MM.1S (cell line): ENCODE data around the gene NOD2.

Experiments used
- DNase-seq: peaks from one replicate; pipeline ENCODE4 v3.0.0-alpha.2; 2015
- H2AFZ ChIP-seq: fragments of 300-600 bp; sonication (generic); 2 replicates; pipeline ENCODE4 v1.6.0; 2016; ENCODE audit warnings: antibody characterized with exemption, low read length
- H3F3A ChIP-seq: fragments of 300-600 bp; sonication (generic); 2 replicates; pipeline ENCODE4 v1.6.1; 2016; ENCODE audit warnings: mild to moderate bottlenecking, antibody characterized with exemption, low read length, moderate library complexity, mixed read lengths; ENCODE audit not compliant: insufficient read depth
- H3K27ac ChIP-seq: fragments of 300-600 bp; sonication (generic); 2 replicates; pipeline ENCODE4 v1.5.1; 2016; ENCODE audit warnings: mild to moderate bottlenecking, low read length
- H3K27me3 ChIP-seq: fragments of 300-600 bp; sonication (generic); replicated peaks from 2 replicates; pipeline ENCODE4 v1.6.0; 2016; ENCODE audit warnings: low read length; ENCODE audit not compliant: insufficient read depth
- H3K36me3 ChIP-seq: fragments of 300-600 bp; sonication (generic); replicated peaks from 2 replicates; pipeline ENCODE4 v1.6.1; 2016; ENCODE audit warnings: mild to moderate bottlenecking, low read length, mixed read lengths; ENCODE audit not compliant: insufficient read depth
- H3K4me1 ChIP-seq: fragments of 300-600 bp; sonication (generic); 2 replicates; pipeline ENCODE4 v1.6.1; 2016; ENCODE audit warnings: low read length, mixed read lengths
- H3K4me2 ChIP-seq: fragments of 300-600 bp; sonication (generic); 2 replicates; pipeline ENCODE4 v1.6.0; 2016; ENCODE audit warnings: low read depth, low read length
- H3K4me3 ChIP-seq: fragments of 300-600 bp; sonication (generic); 2 replicates; pipeline ENCODE4 v1.5.1; 2016; ENCODE audit warnings: low read length, mixed read lengths
- H3K79me2 ChIP-seq: fragments of 300-600 bp; sonication (generic); 2 replicates; pipeline ENCODE4 v1.6.1; 2016; ENCODE audit warnings: mixed run types, low read length, mixed read lengths
- H3K9ac ChIP-seq: fragments of 300-600 bp; sonication (generic); 2 replicates; pipeline ENCODE4 v1.6.1; 2016; ENCODE audit warnings: low read length, mixed read lengths
- H3K9me2 ChIP-seq: fragments of 300-600 bp; sonication (generic); replicated peaks from 2 replicates; pipeline ENCODE4 v1.6.1; 2016; ENCODE audit warnings: mild to moderate bottlenecking, low read length, mixed read lengths; ENCODE audit not compliant: insufficient read depth
- H3K9me3 ChIP-seq: fragments of 300-600 bp; sonication (generic); replicated peaks from 2 replicates; pipeline ENCODE4 v1.6.1; 2016; ENCODE audit warnings: mild to moderate bottlenecking, low read length, mixed read lengths; ENCODE audit not compliant: insufficient read depth
- H4K20me1 ChIP-seq: fragments of 300-600 bp; sonication (generic); 2 replicates; pipeline ENCODE4 v1.6.1; 2016; ENCODE audit warnings: mild to moderate bottlenecking, low read length, moderate library complexity, mixed read lengths; ENCODE audit not compliant: insufficient read depth
- EZH2 ChIP-seq: fragments of 300-600 bp; sonication (generic); optimal IDR thresholded peaks from 2 replicates; pipeline ENCODE3; 2017; ENCODE audit warnings: low read depth, mild to moderate bottlenecking, antibody characterized with exemption, low read length, mixed read lengths
- EZH2phosphoT487 ChIP-seq: fragments of 300-600 bp; sonication (generic); IDR thresholded peaks from 2 replicates; pipeline ENCODE4 v1.6.1; 2018; ENCODE audit warnings: antibody characterized with exemption, low read length
- TF ChIP-seq, protein P1 (sequence below): fragments of 300-600 bp; sonication (generic); IDR thresholded peaks from 2 replicates; pipeline ENCODE4 v1.5.1; 2016; ENCODE audit warnings: antibody characterized with exemption, low read length, mixed read lengths

The NOD2 gene

DNA sequence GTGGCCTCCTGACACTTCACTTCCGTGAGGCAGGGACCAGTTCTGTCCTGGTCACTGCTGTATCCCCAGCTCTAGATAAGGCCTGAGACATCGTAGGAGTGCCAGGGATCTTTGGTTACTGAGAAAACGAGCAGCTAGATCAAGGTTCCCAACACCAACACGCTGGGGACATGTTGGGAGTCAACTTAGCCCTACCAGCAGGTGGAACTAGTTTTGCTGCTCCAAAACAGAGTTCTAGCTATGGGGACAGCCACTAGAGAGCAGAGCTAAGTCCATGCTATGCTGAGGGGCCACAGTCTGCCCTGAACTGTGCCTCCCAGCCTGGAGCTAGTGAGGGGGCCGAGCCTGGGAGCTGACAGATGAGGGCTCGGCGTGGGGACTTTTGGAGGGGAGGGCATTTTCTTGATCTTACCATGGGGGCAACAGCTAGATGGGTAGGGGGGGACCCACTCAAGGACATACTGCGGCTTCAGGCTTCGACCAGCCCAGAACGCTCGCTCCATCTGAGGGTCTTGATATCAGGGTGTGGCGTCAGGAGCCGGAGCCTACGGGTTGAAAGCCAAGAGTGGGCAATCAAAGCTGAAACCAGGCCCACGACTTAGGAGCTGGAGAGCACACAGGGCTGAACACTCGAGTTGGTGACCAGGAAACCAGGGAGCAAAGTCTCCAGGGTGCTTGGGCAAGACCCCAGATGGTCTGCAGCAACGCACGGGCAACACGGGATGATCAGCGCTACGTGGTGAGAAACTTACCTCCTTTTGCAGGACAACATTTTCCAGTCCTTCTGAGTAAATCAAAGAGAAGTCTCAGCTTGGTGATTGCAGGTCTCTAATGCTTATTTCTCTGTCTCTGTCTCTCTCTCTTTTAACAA, 25.7 kb upstream of the NOD2 start:
- Histone ChIP-seq H3K9ac (no peak overlapping the region), H3K4me2 (no peak overlapping the region), H2AFZ (no peak overlapping the region), H3F3A (no peaks in the 10 kb centered on the region; the same call in 1 of the 2 replicates), H3K27me3 (no peaks in the 10 kb centered on the region), H3K27ac (no peak overlapping the region), H4K20me1 (no peaks in the 10 kb centered on the region), H3K79me2 (no peaks in the 10 kb centered on the region), H3K36me3 (peaks cover 6% of the 10 kb centered on the region; the same call in 1 of the 2 replicates), H3K4me3 (no peak overlapping the region), H3K9me2 (no peaks in the 10 kb centered on the region), H3K4me1 (no peaks in the 10 kb centered on the region), H3K9me3 (no peaks in the 10 kb centered on the region; the same call in 1 of the 2 replicates)
- TF ChIP-seq EZH2 (no peak), EZH2phosphoT487 (no peak)
- TF ChIP-seq, protein P1, sequence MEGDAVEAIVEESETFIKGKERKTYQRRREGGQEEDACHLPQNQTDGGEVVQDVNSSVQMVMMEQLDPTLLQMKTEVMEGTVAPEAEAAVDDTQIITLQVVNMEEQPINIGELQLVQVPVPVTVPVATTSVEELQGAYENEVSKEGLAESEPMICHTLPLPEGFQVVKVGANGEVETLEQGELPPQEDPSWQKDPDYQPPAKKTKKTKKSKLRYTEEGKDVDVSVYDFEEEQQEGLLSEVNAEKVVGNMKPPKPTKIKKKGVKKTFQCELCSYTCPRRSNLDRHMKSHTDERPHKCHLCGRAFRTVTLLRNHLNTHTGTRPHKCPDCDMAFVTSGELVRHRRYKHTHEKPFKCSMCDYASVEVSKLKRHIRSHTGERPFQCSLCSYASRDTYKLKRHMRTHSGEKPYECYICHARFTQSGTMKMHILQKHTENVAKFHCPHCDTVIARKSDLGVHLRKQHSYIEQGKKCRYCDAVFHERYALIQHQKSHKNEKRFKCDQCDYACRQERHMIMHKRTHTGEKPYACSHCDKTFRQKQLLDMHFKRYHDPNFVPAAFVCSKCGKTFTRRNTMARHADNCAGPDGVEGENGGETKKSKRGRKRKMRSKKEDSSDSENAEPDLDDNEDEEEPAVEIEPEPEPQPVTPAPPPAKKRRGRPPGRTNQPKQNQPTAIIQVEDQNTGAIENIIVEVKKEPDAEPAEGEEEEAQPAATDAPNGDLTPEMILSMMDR: no peak
- DNase-seq: no peak

DNA sequence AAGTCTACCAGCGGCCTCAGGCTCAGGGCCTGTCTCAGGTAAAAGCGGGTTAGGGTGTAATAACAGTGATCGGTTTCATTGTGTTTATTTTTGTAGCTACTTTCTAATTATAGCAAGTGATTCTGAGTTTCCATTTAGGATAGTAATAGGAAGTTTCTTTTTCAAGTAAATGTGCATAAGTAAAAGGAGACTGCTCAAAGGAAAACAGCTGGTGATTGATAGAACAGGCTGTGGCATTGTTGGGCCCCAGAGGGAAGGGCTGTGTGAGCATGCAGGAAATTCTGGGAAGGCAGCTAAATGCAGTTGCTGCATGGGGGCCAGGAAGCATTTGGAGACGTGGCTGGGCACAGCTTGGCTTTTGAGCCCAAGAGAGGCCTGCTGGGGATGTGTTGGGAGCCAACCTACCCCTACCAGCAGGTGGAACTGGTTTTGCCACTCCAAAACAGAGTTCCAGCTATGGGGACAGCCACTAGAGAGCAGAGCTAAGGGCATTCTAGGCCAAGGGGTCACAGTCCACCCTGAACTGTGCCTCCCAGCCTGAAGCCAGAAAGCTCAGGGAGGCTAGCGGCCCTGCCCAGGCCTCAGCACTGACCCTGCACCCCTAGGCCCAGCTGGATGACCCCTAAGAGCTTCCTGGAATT, 24.9 kb upstream of the NOD2 start:
- Histone ChIP-seq H3K27me3 (no peaks in the 10 kb centered on the region), H3K36me3 (peaks cover 6% of the 10 kb centered on the region; the same call in 1 of the 2 replicates), H3K4me3 (no peak overlapping the region), H3K79me2 (no peaks in the 10 kb centered on the region), H4K20me1 (no peaks in the 10 kb centered on the region), H3F3A (no peaks in the 10 kb centered on the region; the same call in 1 of the 2 replicates), H3K9me2 (no peaks in the 10 kb centered on the region), H3K27ac (no peak overlapping the region), H3K4me2 (no peak overlapping the region), H2AFZ (no peak overlapping the region), H3K9ac (no peak overlapping the region), H3K9me3 (no peaks in the 10 kb centered on the region; the same call in 1 of the 2 replicates), H3K4me1 (no peaks in the 10 kb centered on the region)
- DNase-seq: no peak
- TF ChIP-seq EZH2 (no peak), EZH2phosphoT487 (no peak)
- TF ChIP-seq, protein P1: no peak

DNA sequence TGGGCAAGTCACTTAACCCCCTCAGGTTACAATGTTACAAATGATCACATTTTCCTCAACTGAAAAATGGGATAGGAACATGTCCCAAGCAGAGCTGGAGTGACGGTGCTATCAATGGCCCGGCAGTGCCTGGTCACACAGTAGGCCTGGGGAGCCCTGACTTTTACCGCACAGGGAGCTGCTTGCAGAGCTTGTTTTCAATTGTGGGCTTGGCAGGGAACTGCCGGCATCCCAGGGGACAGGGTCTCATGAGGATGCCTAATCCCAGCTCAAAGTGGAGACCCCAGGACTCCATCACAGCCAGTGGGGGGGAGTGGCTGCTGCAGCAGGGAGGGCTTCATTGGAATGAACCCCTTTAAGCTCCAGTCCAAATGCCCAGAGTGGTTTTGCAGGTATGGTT, 23.7 kb upstream of the NOD2 start:
- TF ChIP-seq EZH2: no peak
- TF ChIP-seq, protein P1: no peak
- no peak for TF ChIP-seq EZH2phosphoT487
- Histone ChIP-seq H3K9me2 (no peaks in the 10 kb centered on the region), H3K4me2 (no peak overlapping the region), H3K27me3 (no peaks in the 10 kb centered on the region), H3K27ac (no peak overlapping the region), H3K4me3 (no peak overlapping the region), H3K9ac (no peak overlapping the region), H3K36me3 (peaks cover 9% of the 10 kb centered on the region; the same call in 1 of the 2 replicates), H4K20me1 (no peaks in the 10 kb centered on the region), H3F3A (no peaks in the 10 kb centered on the region; the same call in 1 of the 2 replicates), H2AFZ (no peak overlapping the region), H3K79me2 (no peaks in the 10 kb centered on the region), H3K9me3 (no peaks in the 10 kb centered on the region; the same call in 1 of the 2 replicates), H3K4me1 (no peaks in the 10 kb centered on the region)
- no peak for DNase-seq
